Activated T-helper 1 cell treated with anti-CD3 and anti-CD28 coated beads, Interleukin-12 subunit alpha, Interleukin-12 subunit beta, Interleukin-2, Interleukin-4 antibody, amounts not matched to agents 30 ng/mL and 10 ng/mL and 1 ng/mL, durations not matched to agents 14 hours and 24 hours and 36 hours (primary cell): ENCODE measurements around the gene KASH5. TPM values are rescaled to one million over a fixed set of nuclear protein-coding genes. Genes with fewer than 3 reads are reported as not detected.
"Not testable (repeated sequence)": the region's sequence is repeated elsewhere in the genome, so short reads cannot be mapped to it uniquely, and the experiment has no call there.

Source experiments
- DNase-seq: peaks from one replicate; pipeline ENCODE4 v3.0.0; 2021; ENCODE audit warnings: low spot score
- H3K27ac Mint-ChIP-seq: one replicate; pipeline ENCODE4 v1.8.0; 2021; ENCODE audit warnings: mild to moderate bottlenecking, mixed read lengths
- H3K27me3 Mint-ChIP-seq: one replicate; pipeline ENCODE4 v1.8.0; 2022; ENCODE audit warnings: mild to moderate bottlenecking, moderate library complexity, mixed read lengths; ENCODE audit not compliant: insufficient read depth
- H3K36me3 Mint-ChIP-seq: one replicate; pipeline ENCODE4 v1.8.0; 2021; ENCODE audit warnings: low read depth, mixed read lengths
- H3K4me1 Mint-ChIP-seq: one replicate; pipeline ENCODE4 v1.8.0; 2021; ENCODE audit warnings: low read depth, mixed read lengths
- H3K4me3 Mint-ChIP-seq: one replicate; pipeline ENCODE4 v1.8.0; 2021; ENCODE audit warnings: mild to moderate bottlenecking, moderate library complexity, mixed read lengths
- H3K9me3 Mint-ChIP-seq: one replicate; pipeline ENCODE4 v1.8.0; 2021; ENCODE audit warnings: mixed read lengths
- intact Hi-C: fragments of 100-400 bp; cut with micrococcal nuclease; formaldehyde crosslinking; loops from one replicate; pipeline ENCODE4 v1.15.1; 2024
- total RNA-seq: library from RNA; stranded (reverse); gene quantifications from 2 replicates; pipeline ENCODE4 v1.2.3, GENCODE V29; 2022

KASH5 gene
- total RNA-seq, 1 donor from 2014 or later: not detected

DNA sequence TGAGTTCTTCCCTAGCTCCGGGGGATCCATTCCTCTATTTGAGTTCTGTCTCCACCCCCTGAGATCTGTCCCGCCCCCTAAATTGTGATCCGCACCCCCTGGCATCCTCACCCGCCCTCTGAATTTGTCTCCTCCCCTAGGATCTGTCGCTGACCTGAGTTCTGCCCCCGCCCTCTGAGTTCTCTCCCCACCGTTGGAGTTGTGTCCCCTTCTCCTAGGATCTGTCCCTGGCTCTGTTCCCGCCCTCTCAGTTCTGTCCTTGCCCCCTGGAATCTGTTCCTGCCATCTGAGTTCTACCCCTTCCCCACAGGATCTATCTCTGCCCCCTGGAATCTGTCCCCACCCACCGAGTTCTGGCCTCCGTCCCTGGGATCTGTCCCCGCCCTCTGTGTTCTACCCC lies 54.3 kb downstream of the KASH5 start:
- peaks cover 49% of the 10 kb centered on the region for H3K27me3 Mint-ChIP-seq
- peaks cover 7% of the 10 kb centered on the region for H3K36me3 Mint-ChIP-seq
- no peaks in the 10 kb centered on the region for H3K9me3 Mint-ChIP-seq
- H3K4me3 Mint-ChIP-seq: peak overlapping the region; percentile 82
- H3K4me1 Mint-ChIP-seq: peaks cover 37% of the 10 kb centered on the region
- intact Hi-C loops: loop anchor here (2.0 to 10.0 kb wide), 6 partner anchors 35 to 974 kb away; partner anchors contain the start of genes AP2A1, CYTH2, RPS11 and RRAS
- DNase-seq: peak; percentile 21
- peak overlapping the region; percentile 78 for H3K27ac Mint-ChIP-seq

DNA sequence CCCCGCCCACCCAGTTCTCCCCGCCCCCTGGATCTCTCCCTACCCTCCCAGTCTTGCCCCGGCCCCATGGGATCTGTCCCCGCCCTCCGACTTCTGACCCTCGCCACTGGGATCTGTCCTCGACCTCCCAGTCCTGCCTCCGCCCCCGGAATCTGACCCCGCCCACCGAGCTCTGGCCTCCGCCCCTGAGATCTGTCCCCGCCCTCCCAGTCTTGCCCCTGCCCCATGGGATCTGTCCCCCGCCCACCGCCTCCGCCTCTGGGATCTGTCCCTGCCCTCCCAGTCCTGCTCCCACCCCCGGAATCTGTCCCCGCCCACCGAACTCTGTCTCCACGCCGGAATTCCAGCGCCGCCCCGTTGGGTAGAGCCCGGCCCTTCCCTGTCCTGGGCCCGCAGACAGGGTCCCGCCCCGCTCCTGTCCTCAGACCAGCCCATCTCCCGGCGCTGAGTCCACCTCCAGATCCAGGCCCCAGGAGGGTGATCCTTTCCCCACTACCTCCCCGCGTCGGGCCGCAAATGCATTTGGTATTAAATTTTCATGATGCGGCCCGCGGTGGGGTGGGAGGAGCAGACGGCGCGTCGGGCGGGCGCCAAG lies 54.8 kb downstream of the KASH5 start:
- H3K27me3 Mint-ChIP-seq: peaks cover 44% of the 10 kb centered on the region
- peaks cover 37% of the 10 kb centered on the region for H3K4me1 Mint-ChIP-seq
- DNase-seq: peak; percentile 67
- peak overlapping the region; percentile 82 for H3K4me3 Mint-ChIP-seq
- H3K9me3 Mint-ChIP-seq: no peaks in the 10 kb centered on the region
- peaks cover 7% of the 10 kb centered on the region for H3K36me3 Mint-ChIP-seq
- peak overlapping the region; percentile 88 for H3K27ac Mint-ChIP-seq
- intact Hi-C loops: loop anchor here (1.0 to 10.0 kb wide), 12 partner anchors 8 to 974 kb away; partner anchors contain the start of genes AP2A1, CYTH2, DKKL1 and PIH1D1

DNA sequence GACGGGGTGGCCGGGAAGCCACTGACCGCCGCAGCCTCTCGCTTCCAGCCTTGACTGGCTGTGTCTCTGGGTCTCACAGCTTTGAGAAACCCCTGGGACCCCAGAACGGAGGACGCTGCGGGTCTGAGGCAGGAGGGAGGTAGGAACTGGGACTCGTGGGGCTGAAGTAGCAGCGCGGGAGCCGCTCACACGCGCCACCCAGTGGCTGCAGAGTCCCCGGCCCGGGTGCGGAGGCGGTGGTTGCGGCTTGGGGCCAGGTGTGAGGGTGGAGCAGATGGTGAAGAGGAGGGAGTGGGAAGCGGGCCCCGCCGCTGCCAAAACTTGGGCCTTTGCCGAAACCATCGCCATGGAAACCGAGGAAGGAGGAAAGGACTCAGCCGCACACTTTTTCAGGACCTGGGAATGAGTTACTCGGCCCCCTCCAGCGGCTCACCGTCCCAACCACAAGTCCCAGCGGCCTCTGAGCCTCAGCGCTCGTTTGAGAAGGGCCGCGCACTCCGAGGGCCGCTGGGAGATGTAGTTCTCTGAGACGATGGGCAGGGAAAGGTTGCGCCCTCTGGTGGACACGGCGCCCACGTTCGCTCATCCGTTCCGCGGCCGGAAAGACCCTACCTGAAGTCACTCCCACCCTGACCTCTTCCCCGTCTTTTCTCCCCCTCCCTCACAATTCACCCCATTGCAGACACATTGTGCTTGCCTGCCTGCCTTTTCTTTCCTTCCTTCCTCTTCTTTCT lies 55.5 kb downstream of the KASH5 start:
- Mint-ChIP-seq H3K4me1 (peaks cover 42% of the 10 kb centered on the region), H3K27ac (peak overlapping the region; percentile 88), H3K36me3 (peaks cover 13% of the 10 kb centered on the region), H3K27me3 (peaks cover 37% of the 10 kb centered on the region), H3K9me3 (no peaks in the 10 kb centered on the region), H3K4me3 (peak overlapping the region; percentile 82)
- intact Hi-C loops: loop anchor here (1.0 to 10.0 kb wide), 12 partner anchors 8 to 975 kb away; partner anchors contain the start of genes AP2A1, CYTH2, DKKL1 and PIH1D1
- peak; percentile 90 for DNase-seq

DNA sequence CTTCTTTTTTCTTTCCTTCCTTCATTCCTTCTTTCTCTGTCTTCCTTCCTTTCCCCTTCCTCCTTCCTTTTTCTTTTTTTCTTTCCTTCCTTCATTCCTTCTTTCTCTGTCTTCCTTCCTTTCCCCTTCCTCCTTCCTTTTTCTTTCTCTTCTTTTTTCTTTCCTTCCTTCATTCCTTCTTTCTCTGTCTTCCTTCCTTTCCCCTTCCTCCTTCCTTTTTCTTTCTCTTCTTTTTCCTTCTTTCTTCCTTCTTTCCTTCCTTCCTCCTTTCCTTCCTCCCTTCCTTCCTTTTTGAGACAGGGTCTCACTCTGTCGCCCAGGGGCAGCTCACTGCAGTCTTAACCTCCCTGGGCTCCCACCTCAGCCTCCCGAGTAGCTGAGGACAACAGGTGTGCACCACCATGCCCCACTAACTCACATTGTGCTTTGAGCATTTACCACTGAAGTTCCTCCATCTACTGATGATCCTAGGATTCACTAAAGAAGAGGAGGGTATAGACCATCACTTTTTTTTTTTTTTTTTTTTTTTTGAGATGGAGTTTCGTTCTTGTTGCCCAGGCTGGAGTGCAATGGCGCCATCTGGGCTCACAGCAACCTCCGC lies 56.2 kb downstream of the KASH5 start:
- intact Hi-C loops: loop anchor here (5.0 to 10.0 kb wide), 3 partner anchors 37 to 323 kb away; partner anchors contain the start of gene AP2A1
- Mint-ChIP-seq H3K27me3 (peaks cover 31% of the 10 kb centered on the region), H3K27ac (peak overlapping the region; percentile 88), H3K4me1 (peaks cover 45% of the 10 kb centered on the region), H3K36me3 (peaks cover 20% of the 10 kb centered on the region), H3K4me3 (peak overlapping the region; percentile 82)
- not testable (repeated sequence) for H3K9me3 Mint-ChIP-seq, DNase-seq

DNA sequence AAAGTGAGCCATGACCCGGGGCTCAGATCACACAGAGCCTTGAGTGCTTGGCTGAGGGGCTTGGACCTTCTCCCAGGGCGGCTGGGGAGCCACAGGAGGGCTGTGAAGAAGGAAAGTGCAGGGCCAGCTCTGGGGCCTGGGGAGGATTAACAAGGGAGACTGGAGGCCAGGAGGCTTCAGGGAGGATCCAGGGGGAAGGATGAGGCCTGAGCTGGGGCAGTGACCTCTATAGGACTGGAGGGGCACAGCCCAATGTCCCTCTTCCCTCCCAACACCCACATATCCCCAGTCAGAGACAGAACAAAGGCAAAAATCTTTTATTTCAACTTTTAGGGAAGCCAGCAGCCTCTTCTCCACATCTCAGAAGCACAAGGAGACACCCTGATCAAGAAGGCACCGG lies 57.9 kb downstream of the KASH5 start:
- H3K27ac Mint-ChIP-seq: peak overlapping the region; percentile 55
- H3K36me3 Mint-ChIP-seq: peaks cover 31% of the 10 kb centered on the region
- peaks cover 14% of the 10 kb centered on the region for H3K27me3 Mint-ChIP-seq
- intact Hi-C loops: loop anchor here (10.0 kb wide), 1 partner anchor 181 kb away; no protein-coding TSS in a partner anchor
- DNase-seq: no peak
- no peaks in the 10 kb centered on the region for H3K9me3 Mint-ChIP-seq
- H3K4me3 Mint-ChIP-seq: no peak overlapping the region
- peaks cover 53% of the 10 kb centered on the region for H3K4me1 Mint-ChIP-seq

DNA sequence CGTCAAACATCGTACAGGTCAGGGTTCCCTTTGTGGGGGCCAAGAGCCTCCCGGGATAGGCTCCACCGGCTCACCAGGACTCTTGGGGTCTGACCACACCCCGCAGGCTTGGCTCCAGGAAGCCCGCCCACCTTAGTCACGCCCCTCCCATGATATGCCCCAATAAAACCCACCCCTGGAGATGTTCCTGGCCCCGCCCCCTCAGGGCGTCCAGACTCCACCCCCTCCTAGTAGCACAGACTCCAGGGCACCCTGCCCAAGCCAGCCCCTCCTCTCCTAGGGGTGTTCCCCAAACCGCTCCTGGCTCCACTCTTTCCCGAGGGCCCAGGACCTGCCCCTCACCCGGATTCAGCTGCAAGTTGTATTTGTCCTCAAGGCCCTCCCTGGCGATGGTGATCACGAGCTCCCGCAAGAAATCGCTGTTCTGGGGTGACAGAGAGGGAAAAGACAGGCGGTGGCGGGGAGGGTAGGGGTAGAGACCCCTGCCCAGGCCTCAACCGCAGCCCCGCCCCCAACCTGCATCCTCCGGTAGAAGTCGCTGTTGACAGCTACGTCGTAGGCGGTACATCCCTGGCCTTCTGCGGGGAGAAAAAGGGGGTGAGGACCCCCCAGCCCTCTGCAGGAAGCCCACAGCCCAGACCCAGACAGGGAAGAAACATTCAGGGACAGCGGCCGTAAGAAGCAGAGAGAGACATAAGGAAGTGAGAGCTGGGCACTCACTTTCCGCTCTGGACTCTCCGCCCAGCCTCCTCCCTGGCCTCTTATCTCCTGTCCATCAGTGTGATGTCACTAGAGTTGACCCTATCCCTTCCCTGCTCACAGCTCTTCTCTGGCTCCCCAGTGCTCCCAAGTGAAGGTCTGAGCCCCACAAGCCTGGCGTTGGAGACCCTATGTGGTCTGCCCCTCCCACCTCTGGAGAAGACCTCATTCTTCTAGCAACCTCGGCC lies 59.7 kb downstream of the KASH5 start:
- peaks cover 36% of the 10 kb centered on the region for H3K36me3 Mint-ChIP-seq
- H3K4me3 Mint-ChIP-seq: no peak overlapping the region
- no peaks in the 10 kb centered on the region for H3K9me3 Mint-ChIP-seq
- peaks cover 48% of the 10 kb centered on the region for H3K4me1 Mint-ChIP-seq
- no peak overlapping the region for H3K27ac Mint-ChIP-seq
- intact Hi-C loops: loop anchor here (10.0 kb wide), 1 partner anchor 183 kb away; no protein-coding TSS in a partner anchor
- H3K27me3 Mint-ChIP-seq: peaks cover under 1% of the 10 kb centered on the region
- DNase-seq: no peak

DNA sequence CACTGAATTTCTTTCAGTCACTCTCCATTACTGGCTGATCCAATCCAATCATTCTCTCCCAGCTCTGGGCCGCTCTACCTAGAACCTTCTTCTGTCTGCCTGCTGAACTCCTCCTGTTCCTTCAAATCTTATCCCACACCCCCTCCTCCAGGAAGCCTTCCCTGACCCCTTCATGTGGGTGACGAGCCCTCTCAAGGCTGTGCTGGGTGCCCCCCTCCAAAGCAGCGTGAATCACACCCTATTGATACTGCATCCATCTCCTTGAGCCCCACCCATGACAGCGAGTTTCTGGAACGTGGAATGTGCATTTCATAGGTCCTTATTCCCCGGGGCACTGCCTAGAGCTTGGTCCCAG lies 60.4 kb downstream of the KASH5 start:
- Mint-ChIP-seq H3K4me1 (peaks cover 51% of the 10 kb centered on the region), H3K36me3 (peaks cover 36% of the 10 kb centered on the region)

DNA sequence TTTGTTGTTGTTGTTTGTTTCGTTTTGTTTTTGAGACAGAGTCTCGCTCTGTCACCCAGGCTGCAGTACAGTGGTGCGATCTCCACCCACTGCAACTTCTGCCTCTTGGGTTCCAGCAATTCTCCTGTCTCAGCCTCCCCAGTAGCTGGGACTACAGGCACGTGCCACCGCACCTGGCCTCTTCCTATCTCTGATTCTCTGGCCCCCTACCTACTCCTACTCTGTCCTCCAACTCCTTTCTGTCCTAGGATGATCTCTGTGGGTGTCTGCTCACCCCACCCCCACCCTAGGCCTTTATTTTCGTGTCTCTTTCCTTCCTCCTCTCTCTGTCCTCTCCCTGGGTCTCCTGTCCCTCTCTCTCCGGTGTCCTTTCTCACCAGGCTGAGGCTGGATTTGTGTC lies 62.4 kb downstream of the KASH5 start:
- Mint-ChIP-seq H3K27me3 (no peaks in the 10 kb centered on the region), H3K4me1 (peaks cover 46% of the 10 kb centered on the region), H3K27ac (peak overlapping the region; percentile 65), H3K4me3 (peak overlapping the region; percentile 96), H3K9me3 (no peaks in the 10 kb centered on the region), H3K36me3 (peaks cover 36% of the 10 kb centered on the region)
- intact Hi-C loops: loop anchor here (2.0 to 10.0 kb wide), 2 partner anchors 226 to 576 kb away; partner anchors contain the start of genes PPP1R15A and PRMT1
- DNase-seq: no peak

More for the DNA sequence above, 60.4 kb downstream of the KASH5 start:
- no peak for DNase-seq
- Mint-ChIP-seq H3K4me3 (peak overlapping the region; percentile 27), H3K27ac (no peak overlapping the region), H3K27me3 (no peaks in the 10 kb centered on the region), H3K9me3 (no peaks in the 10 kb centered on the region)
- intact Hi-C loops: loop anchor here (10.0 kb wide), 1 partner anchor 184 kb away; no protein-coding TSS in a partner anchor

DNA sequence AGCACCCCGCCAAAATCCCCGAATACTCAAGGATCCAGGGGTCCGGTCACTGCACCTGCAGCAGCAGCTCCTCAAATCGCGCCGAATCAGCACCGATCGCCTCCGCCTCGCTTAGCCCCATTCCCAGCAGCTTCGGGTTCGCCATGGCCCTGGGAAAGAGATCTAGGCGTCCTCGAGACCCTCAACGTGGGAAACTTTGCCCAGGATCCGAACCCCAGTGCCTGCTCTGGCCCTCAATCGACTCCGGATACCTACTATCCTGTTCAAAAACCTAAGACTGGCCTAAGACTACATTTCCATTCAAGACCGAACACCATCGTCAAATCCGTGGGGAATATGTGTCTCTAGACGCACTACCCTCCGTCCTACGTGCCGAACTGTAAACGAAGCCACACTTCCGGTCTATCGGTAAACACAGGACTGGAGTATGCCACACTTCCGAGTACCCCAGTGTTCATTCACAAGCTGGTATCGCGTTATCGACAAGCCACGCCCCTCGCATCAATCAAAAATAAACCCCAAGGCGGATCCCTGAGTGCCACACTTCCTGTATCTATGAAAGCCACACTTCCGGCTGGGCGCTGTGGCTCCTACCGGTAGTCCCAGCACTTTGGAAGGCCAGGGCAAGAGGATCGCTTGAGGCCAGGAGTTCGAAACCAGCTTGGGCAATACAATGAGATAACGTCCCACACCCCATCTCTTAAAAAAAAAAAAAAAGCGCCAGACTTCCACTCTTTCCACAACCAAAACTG lies 63.6 kb downstream of the KASH5 start, which contains the start of gene PIH1D1:
Gene PIH1D1, minus strand, starts transcription at position 385 of the 752 bp plus-strand sequence. Its CDS starts 240 bp downstream, at position 145.
- intact Hi-C loops: loop anchor here (1.0 to 10.0 kb wide), 4 partner anchors 8 to 577 kb away; partner anchors contain the start of genes AKT1S1, PPP1R15A, PRMT1 and TBC1D17

DNA sequence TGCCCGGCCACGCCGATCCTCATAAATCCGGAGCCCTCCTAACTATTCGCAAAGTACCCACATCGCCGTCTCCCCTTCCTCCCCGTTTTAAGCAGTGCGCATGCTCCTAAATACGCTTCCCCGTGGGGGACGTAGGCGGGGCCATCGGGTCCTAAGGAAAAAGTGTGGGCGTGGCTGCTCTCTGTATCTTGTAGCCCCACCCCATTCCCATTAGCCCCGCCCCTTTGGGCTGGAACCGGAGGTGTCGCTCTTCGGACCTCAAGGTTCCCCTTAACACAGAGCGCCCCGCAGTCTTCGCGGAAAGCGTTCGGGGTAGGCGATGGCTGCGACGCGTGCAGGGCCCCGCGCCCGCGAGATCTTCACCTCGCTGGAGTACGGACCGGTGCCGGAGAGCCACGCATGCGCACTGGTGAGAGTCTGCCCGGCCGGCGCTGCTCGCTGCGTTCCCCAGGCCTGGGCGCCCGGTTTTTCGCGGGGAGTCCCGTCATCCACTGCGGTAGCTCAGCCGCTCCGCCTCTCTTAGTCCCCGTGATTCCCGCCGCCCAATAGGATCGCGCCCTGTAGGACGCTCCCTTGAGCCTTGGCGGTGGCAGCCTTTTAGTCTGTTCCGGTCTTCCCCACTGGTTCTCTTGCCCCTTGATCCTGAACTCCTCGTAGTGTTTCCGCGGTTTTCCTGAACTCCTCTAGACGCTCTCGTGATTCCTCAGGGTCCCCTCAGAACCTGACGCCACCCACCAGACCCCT lies 65.1 kb downstream of the KASH5 start, which contains the start of gene ALDH16A1:
Gene ALDH16A1, plus strand, starts transcription at position 213 of the 744 bp plus-strand sequence. Its CDS starts 107 bp downstream, at position 320.
- peak within 1 kb of the TSS; percentile 99 for H3K27ac Mint-ChIP-seq
- H3K36me3 Mint-ChIP-seq: peaks cover 29% of the 10 kb centered on the region
- H3K4me1 Mint-ChIP-seq: peaks cover 56% of the 10 kb centered on the region

More for the DNA sequence above, 63.6 kb downstream of the KASH5 start, which contains the start of gene PIH1D1:
- Mint-ChIP-seq H3K4me1 (peaks cover 55% of the 10 kb centered on the region), H3K4me3 (peak within 1 kb of the TSS; percentile 96), H3K27ac (peak within 1 kb of the TSS; percentile 99), H3K9me3 (no peaks in the 10 kb centered on the region), H3K27me3 (no peaks in the 10 kb centered on the region), H3K36me3 (peaks cover 32% of the 10 kb centered on the region)
- DNase-seq: peak; percentile 94

More for the DNA sequence above, 65.1 kb downstream of the KASH5 start, which contains the start of gene ALDH16A1:
- DNase-seq: peak; percentile 97
- Mint-ChIP-seq H3K4me3 (peak within 1 kb of the TSS; percentile 96), H3K9me3 (no peaks in the 10 kb centered on the region), H3K27me3 (no peaks in the 10 kb centered on the region)
- intact Hi-C loops: loop anchor here (1.0 to 10.0 kb wide), 8 partner anchors 16 to 578 kb away; partner anchors contain the start of genes AKT1S1, GYS1, PPP1R15A and RPL13A
